ENCODE data around the gene HSPA12A. TPM values are rescaled to one million over a fixed set of nuclear protein-coding genes. Genes with fewer than 3 reads are reported as not detected.
"Not testable (repeated sequence)": the region's sequence is repeated elsewhere in the genome, so short reads cannot be mapped to it uniquely, and the experiment has no call there.

The HSPA12A gene
- total RNA-seq, 1 donor from 2014 or later = 0.05 TPM

GRCh38 chr10:116715839-116716377 lies 26.5 kb downstream of the HSPA12A start:
- Mint-ChIP-seq H3K4me3 (no peak overlapping the region), H3K36me3 (ENCODE audit: low read depth) (no peaks in the 10 kb centered on the region), H3K9me3 (no peaks in the 10 kb centered on the region), H3K27ac (no peak overlapping the region), H3K4me1 (ENCODE audit: low read depth) (no peaks in the 10 kb centered on the region), H3K27me3 (ENCODE audit: insufficient read depth) (peaks cover 22% of the 10 kb centered on the region)
- intact Hi-C loops (cut with micrococcal nuclease) = no loop called here
- DNase-seq (ENCODE audit: low spot score) = no peak

- intact Hi-C loops (cut with micrococcal nuclease) = no loop called here
- Mint-ChIP-seq H3K4me1 (ENCODE audit: low read depth) (no peaks in the 10 kb centered on the region), H3K4me3 (no peak overlapping the region), H3K9me3 (no peaks in the 10 kb centered on the region), H3K27ac (no peak overlapping the region), H3K36me3 (ENCODE audit: low read depth) (no peaks in the 10 kb centered on the region), H3K27me3 (ENCODE audit: insufficient read depth) (peaks cover 22% of the 10 kb centered on the region)
- no peak for DNase-seq (ENCODE audit: low spot score)
Observed at GRCh38 chr10:116715341-116715740, 27.0 kb downstream of the HSPA12A start.

GRCh38 chr10:116713846-116714245 lies 28.5 kb downstream of the HSPA12A start:
- no peaks in the 10 kb centered on the region for H3K36me3 Mint-ChIP-seq (ENCODE audit: low read depth)
- H3K27ac Mint-ChIP-seq = no peak overlapping the region
- peaks cover 18% of the 10 kb centered on the region for H3K27me3 Mint-ChIP-seq (ENCODE audit: insufficient read depth)
- H3K9me3 Mint-ChIP-seq = no peaks in the 10 kb centered on the region
- H3K4me1 Mint-ChIP-seq (ENCODE audit: low read depth) = no peaks in the 10 kb centered on the region
- no peak overlapping the region for H3K4me3 Mint-ChIP-seq
- no peak for DNase-seq (ENCODE audit: low spot score)
- intact Hi-C loops (cut with micrococcal nuclease) = no loop called here

GRCh38 chr10:116712989-116713543 lies 29.3 kb downstream of the HSPA12A start:
- Mint-ChIP-seq H3K4me1 (ENCODE audit: low read depth) (no peaks in the 10 kb centered on the region), H3K4me3 (no peak overlapping the region), H3K36me3 (ENCODE audit: low read depth) (no peaks in the 10 kb centered on the region), H3K9me3 (no peaks in the 10 kb centered on the region), H3K27ac (no peak overlapping the region), H3K27me3 (ENCODE audit: insufficient read depth) (peaks cover 15% of the 10 kb centered on the region)
- intact Hi-C loops (cut with micrococcal nuclease) = no loop called here
- DNase-seq (ENCODE audit: low spot score) = no peak

GRCh38 chr10:116712519-116712918 lies 29.8 kb downstream of the HSPA12A start:
- no peak for DNase-seq (ENCODE audit: low spot score)
- H3K9me3 Mint-ChIP-seq = no peaks in the 10 kb centered on the region
- intact Hi-C loops (cut with micrococcal nuclease) = no loop called here
- H3K36me3 Mint-ChIP-seq (ENCODE audit: low read depth) = no peaks in the 10 kb centered on the region
- H3K4me1 Mint-ChIP-seq (ENCODE audit: low read depth) = no peaks in the 10 kb centered on the region
- no peak overlapping the region for H3K4me3 Mint-ChIP-seq
- peaks cover 15% of the 10 kb centered on the region for H3K27me3 Mint-ChIP-seq (ENCODE audit: insufficient read depth)
- H3K27ac Mint-ChIP-seq = no peak overlapping the region

- H3K27me3 Mint-ChIP-seq (ENCODE audit: insufficient read depth) = peaks cover 11% of the 10 kb centered on the region
- H3K9me3 Mint-ChIP-seq; H3K4me1 Mint-ChIP-seq (ENCODE audit: low read depth); DNase-seq (ENCODE audit: low spot score); H3K36me3 Mint-ChIP-seq (ENCODE audit: low read depth); H3K4me3 Mint-ChIP-seq; H3K27ac Mint-ChIP-seq; intact Hi-C loops (cut with micrococcal nuclease): not testable (repeated sequence)
Observed at GRCh38 chr10:116711803-116712202, 30.6 kb downstream of the HSPA12A start.

- H3K4me1 Mint-ChIP-seq (ENCODE audit: low read depth) = no peaks in the 10 kb centered on the region
- no peaks in the 10 kb centered on the region for H3K9me3 Mint-ChIP-seq
- no peak overlapping the region for H3K4me3 Mint-ChIP-seq
- intact Hi-C loops (cut with micrococcal nuclease) = no loop called here
- H3K27me3 Mint-ChIP-seq (ENCODE audit: insufficient read depth) = peaks cover 11% of the 10 kb centered on the region
- H3K36me3 Mint-ChIP-seq (ENCODE audit: low read depth) = no peaks in the 10 kb centered on the region
- DNase-seq (ENCODE audit: low spot score) = no peak
- no peak overlapping the region for H3K27ac Mint-ChIP-seq
Observed at GRCh38 chr10:116710076-116710475, 32.3 kb downstream of the HSPA12A start.

GRCh38 chr10:116708877-116709276 lies 33.5 kb downstream of the HSPA12A start:
- Mint-ChIP-seq H3K27ac (no peak overlapping the region), H3K36me3 (ENCODE audit: low read depth) (no peaks in the 10 kb centered on the region), H3K27me3 (ENCODE audit: insufficient read depth) (peaks cover 9% of the 10 kb centered on the region), H3K4me1 (ENCODE audit: low read depth) (no peaks in the 10 kb centered on the region), H3K9me3 (no peaks in the 10 kb centered on the region), H3K4me3 (no peak overlapping the region)
- intact Hi-C loops (cut with micrococcal nuclease) = no loop called here
- no peak for DNase-seq (ENCODE audit: low spot score)

- no peak overlapping the region for H3K27ac Mint-ChIP-seq
- H3K9me3 Mint-ChIP-seq = no peaks in the 10 kb centered on the region
- H3K4me1 Mint-ChIP-seq (ENCODE audit: low read depth) = no peaks in the 10 kb centered on the region
- no peak overlapping the region for H3K4me3 Mint-ChIP-seq
- DNase-seq (ENCODE audit: low spot score) = no peak
- H3K36me3 Mint-ChIP-seq (ENCODE audit: low read depth) = no peaks in the 10 kb centered on the region
- intact Hi-C loops (cut with micrococcal nuclease) = no loop called here
- H3K27me3 Mint-ChIP-seq (ENCODE audit: insufficient read depth) = peaks cover 7% of the 10 kb centered on the region
Observed at GRCh38 chr10:116708391-116708821, 34.0 kb downstream of the HSPA12A start.

GRCh38 chr10:116707981-116708380 lies 34.4 kb downstream of the HSPA12A start:
- Mint-ChIP-seq H3K4me3 (no peak overlapping the region), H3K27me3 (ENCODE audit: insufficient read depth) (peaks cover 4% of the 10 kb centered on the region), H3K36me3 (ENCODE audit: low read depth) (no peaks in the 10 kb centered on the region), H3K4me1 (ENCODE audit: low read depth) (no peaks in the 10 kb centered on the region), H3K9me3 (no peaks in the 10 kb centered on the region), H3K27ac (no peak overlapping the region)
- intact Hi-C loops (cut with micrococcal nuclease) = no loop called here
- DNase-seq (ENCODE audit: low spot score) = no peak

- H3K4me1 Mint-ChIP-seq (ENCODE audit: low read depth) = no peaks in the 10 kb centered on the region
- no peak overlapping the region for H3K27ac Mint-ChIP-seq
- DNase-seq (ENCODE audit: low spot score) = no peak
- no peaks in the 10 kb centered on the region for H3K36me3 Mint-ChIP-seq (ENCODE audit: low read depth)
- no peak overlapping the region for H3K4me3 Mint-ChIP-seq
- peaks cover 5% of the 10 kb centered on the region for H3K27me3 Mint-ChIP-seq (ENCODE audit: insufficient read depth)
- intact Hi-C loops (cut with micrococcal nuclease) = no loop called here
- no peaks in the 10 kb centered on the region for H3K9me3 Mint-ChIP-seq
Observed at GRCh38 chr10:116706281-116706680, 36.1 kb downstream of the HSPA12A start.

GRCh38 chr10:116705498-116705897 lies 36.9 kb downstream of the HSPA12A start:
- Mint-ChIP-seq H3K4me3 (no peak overlapping the region), H3K4me1 (ENCODE audit: low read depth) (no peaks in the 10 kb centered on the region), H3K27ac (no peak overlapping the region), H3K36me3 (ENCODE audit: low read depth) (no peaks in the 10 kb centered on the region), H3K27me3 (ENCODE audit: insufficient read depth) (peaks cover 5% of the 10 kb centered on the region), H3K9me3 (no peaks in the 10 kb centered on the region)
- no peak for DNase-seq (ENCODE audit: low spot score)
- intact Hi-C loops (cut with micrococcal nuclease) = no loop called here

GRCh38 chr10:116704926-116705325 lies 37.4 kb downstream of the HSPA12A start:
- Mint-ChIP-seq H3K4me3 (no peak overlapping the region), H3K36me3 (ENCODE audit: low read depth) (no peaks in the 10 kb centered on the region), H3K4me1 (ENCODE audit: low read depth) (no peaks in the 10 kb centered on the region), H3K27ac (no peak overlapping the region), H3K27me3 (ENCODE audit: insufficient read depth) (peaks cover 3% of the 10 kb centered on the region), H3K9me3 (no peaks in the 10 kb centered on the region)
- no peak for DNase-seq (ENCODE audit: low spot score)
- intact Hi-C loops (cut with micrococcal nuclease) = no loop called here

GRCh38 chr10:116702165-116702564 lies 40.2 kb downstream of the HSPA12A start:
- no peaks in the 10 kb centered on the region for H3K9me3 Mint-ChIP-seq
- no peak overlapping the region for H3K27ac Mint-ChIP-seq
- no peak overlapping the region for H3K4me3 Mint-ChIP-seq
- intact Hi-C loops (cut with micrococcal nuclease) = no loop called here
- no peaks in the 10 kb centered on the region for H3K36me3 Mint-ChIP-seq (ENCODE audit: low read depth)
- DNase-seq (ENCODE audit: low spot score) = no peak
- no peaks in the 10 kb centered on the region for H3K4me1 Mint-ChIP-seq (ENCODE audit: low read depth)
- H3K27me3 Mint-ChIP-seq (ENCODE audit: insufficient read depth) = peaks cover 7% of the 10 kb centered on the region

Data from activated T-helper 1 cell treated with anti-CD3 and anti-CD28 coated beads, Interleukin-12 subunit alpha, Interleukin-12 subunit beta, Interleukin-2, Interleukin-4 antibody, amounts not matched to agents 30 ng/mL and 10 ng/mL and 1 ng/mL, durations not matched to agents 14 hours and 24 hours and 36 hours (primary cell).